HCT116 (cell line): ENCODE data around the gene ESPN. TPM values are rescaled to one million over a fixed set of nuclear protein-coding genes. Genes with fewer than 3 reads are reported as not detected.

Source experiments
- ATAC-seq: fragments of 200-7000 bp; cut with Tn5 transposase; 2 replicates; pipeline ENCODE4 v1.9.1; 2020; ENCODE audit warnings: mild to moderate bottlenecking, moderate library complexity
- BruUV-seq: library from RNA; stranded (reverse); fragments of 400-500 nt; replicated peaks from 2 replicates; lab custom pipeline; 2021; lab: Mats Ljungman, UMichigan
- CTCF ChIA-PET: fragments of 300-600 bp; sonication (Branson Sonifier 250); formaldehyde crosslinking; loops from one replicate; lab custom pipeline; 2021; ENCODE audit warnings: antibody characterized with exemption; lab: Charles Lee
- POLR2A ChIA-PET: fragments of 300-600, 350-600 bp; sonication (Branson Sonifier 250); formaldehyde crosslinking; loops from one replicate; lab custom pipeline; 2021; ENCODE audit warnings: antibody characterized with exemption; lab: Charles Lee
- RAD21 ChIA-PET, 2 experiments: fragments of 300-600 bp; sonication (Branson Sonifier 250); formaldehyde crosslinking; loops; one replicate each; lab custom pipeline; 2023; ENCODE audit warnings: low total read pairs in 2 of 2; ENCODE audit not compliant: uncharacterized antibody in 2 of 2, unreplicated experiment in 2 of 2, low non-redundant PET in 1 of 2; lab: Charles Lee
- DNase-seq: peaks from one replicate; pipeline ENCODE4 v3.0.0-alpha.2; 2010; ENCODE audit warnings: low read depth, low spot score
- H2AFZ ChIP-seq: fragments of 200-600 bp; shearing (Covaris generic), sonication (generic); 2 replicates; pipeline ENCODE4 v1.6.1; 2017; ENCODE audit warnings: low read depth, mixed run types, mixed read lengths, antibody characterized with exemption, low read length; ENCODE audit not compliant: poor library complexity, severe bottlenecking
- H3K27ac ChIP-seq: 2 replicates; pipeline ENCODE4 v1.5.1; 2012; ENCODE audit warnings: low read depth, low read length
- H3K27me3 ChIP-seq: fragments of 200-600 bp; sonication (generic); 2 replicates; pipeline ENCODE4 v1.6.1; 2016; ENCODE audit warnings: mixed run types, low read length, mixed read lengths; ENCODE audit not compliant: insufficient read depth
- H3K36me3 ChIP-seq, 2 experiments: fragments of 200-500 bp in 1 of 2; fragments of 200-600 bp in 1 of 2; sonication (Bioruptor generic) in 1 of 2; sonication (generic) in 1 of 2; 2 replicates each; pipeline versions ENCODE4 v1.5.1 to v1.6.1; 2014 to 2016; ENCODE audit warnings: low read length in 2 of 2, inconsistent platforms in 1 of 2, mixed read lengths in 1 of 2, mixed run types in 1 of 2; ENCODE audit not compliant: insufficient read depth in 2 of 2, control insufficient read depth in 1 of 2
- H3K4me1 ChIP-seq, 2 experiments: fragments of 200-600 bp in 1 of 2; sonication (generic) in 1 of 2; 2 replicates each; pipeline versions ENCODE4 v1.5.1 to v1.6.1; 2012 to 2017; ENCODE audit warnings: low read length in 2 of 2, inconsistent platforms in 1 of 2, mild to moderate bottlenecking in 1 of 2, mixed read lengths in 1 of 2, mixed run types in 1 of 2, moderate library complexity in 1 of 2; ENCODE audit not compliant: insufficient read depth in 2 of 2, control insufficient read depth in 1 of 2
- H3K4me2 ChIP-seq: fragments of 200-600 bp; sonication (generic); 2 replicates; pipeline ENCODE4 v1.6.1; 2017; ENCODE audit warnings: mixed run types, low read length, mixed read lengths
- H3K4me3 ChIP-seq, 2 experiments: fragments of 200-600 bp in 1 of 2; sonication (generic) in 1 of 2; replicated peaks in 1 of 2; 2 replicates each; pipeline ENCODE4 v1.5.1; 2011 to 2016; ENCODE audit warnings: low read length in 2 of 2, control low read depth in 1 of 2, low read depth in 1 of 2, mild to moderate bottlenecking in 1 of 2, mixed read lengths in 1 of 2, mixed run types in 1 of 2
- H3K79me2 ChIP-seq: fragments of 200-600 bp; sonication (generic); 2 replicates; pipeline ENCODE4 v1.6.1; 2017; ENCODE audit warnings: mild to moderate bottlenecking, mixed run types, low read length, moderate library complexity, mixed read lengths; ENCODE audit not compliant: insufficient read depth
- H3K9ac ChIP-seq: fragments of 200-600 bp; sonication (generic); 2 replicates; pipeline ENCODE4 v1.6.1; 2016; ENCODE audit warnings: low read length, mixed read lengths
- H3K9me2 ChIP-seq: fragments of 200-600 bp; sonication (generic), shearing (Covaris generic); 2 replicates; pipeline ENCODE4 v1.6.1; 2017; ENCODE audit warnings: mixed run types, mild to moderate bottlenecking, moderate library complexity; ENCODE audit not compliant: insufficient read depth
- H3K9me3 ChIP-seq, 2 experiments: fragments of 200-500 bp in 1 of 2; fragments of 200-600 bp in 1 of 2; sonication (Bioruptor generic) in 1 of 2; sonication (generic) in 1 of 2; 2 replicates each; pipeline ENCODE4 v1.6.1; 2014 to 2017; ENCODE audit warnings: low read length in 2 of 2, mixed read lengths in 2 of 2, inconsistent platforms in 1 of 2, low read depth in 1 of 2, mild to moderate bottlenecking in 1 of 2, mixed run types in 1 of 2, moderate library complexity in 1 of 2; ENCODE audit not compliant: control insufficient read depth in 1 of 2, insufficient read depth in 1 of 2
- H4K20me1 ChIP-seq: fragments of 200-600 bp; sonication (generic), shearing (Covaris generic); 2 replicates; pipeline ENCODE4 v1.6.1; 2017; ENCODE audit warnings: mixed run types, mild to moderate bottlenecking, moderate library complexity; ENCODE audit not compliant: insufficient read depth
- ATF3 ChIP-seq: IDR thresholded peaks from 2 replicates; pipeline ENCODE4 v1.6.1; 2012
- CBX3 ChIP-seq: IDR thresholded peaks from 2 replicates; pipeline ENCODE4 v1.6.1; 2012; ENCODE audit warnings: low read depth
- EZH2 ChIP-seq: fragments of 200-600 bp; sonication (generic); IDR thresholded peaks from 2 replicates; pipeline ENCODE4 v1.6.1; 2017; ENCODE audit warnings: antibody characterized with exemption, mixed run types
- EZH2phosphoT487 ChIP-seq: fragments of 200-600 bp; IDR thresholded peaks from 2 replicates; pipeline ENCODE4 v1.6.1; 2018; ENCODE audit warnings: antibody characterized with exemption, borderline replicate concordance
- FOSL1 ChIP-seq: IDR thresholded peaks from 2 replicates; pipeline ENCODE4 v1.6.1; 2012; ENCODE audit warnings: low read depth
- JUND ChIP-seq: IDR thresholded peaks from 2 replicates; pipeline ENCODE4 v1.6.1; 2012
- POLR2A ChIP-seq: IDR thresholded peaks from 2 replicates; pipeline ENCODE4 v1.7.0; 2011; ENCODE audit warnings: borderline replicate concordance; ENCODE audit not compliant: insufficient read depth, insufficient read length; ENCODE audit errors: extremely low read depth
- POLR2AphosphoS5 ChIP-seq: IDR thresholded peaks from 2 replicates; pipeline ENCODE4 v1.6.1; 2011; ENCODE audit warnings: mild to moderate bottlenecking, low read depth, low read length, moderate library complexity
- SIN3A ChIP-seq: IDR thresholded peaks from 2 replicates; pipeline ENCODE4 v1.6.1; 2012; ENCODE audit warnings: low read depth
- SP1 ChIP-seq: IDR thresholded peaks from 2 replicates; pipeline ENCODE4 v1.6.1; 2012; ENCODE audit warnings: low read depth
- ZBTB33 ChIP-seq: IDR thresholded peaks from 2 replicates; pipeline ENCODE4 v1.6.1; 2011; ENCODE audit warnings: mild to moderate bottlenecking, low read length, moderate library complexity; ENCODE audit not compliant: insufficient replicate concordance; ENCODE audit errors: extremely low read depth
- ZNF274 ChIP-seq: fragments of 200-500 bp; sonication (Bioruptor generic); IDR thresholded peaks from 2 replicates; pipeline ENCODE4 v1.6.1; 2014; ENCODE audit warnings: mild to moderate bottlenecking, low read depth, low read length, inconsistent platforms
- intact Hi-C: fragments of 100-400 bp; cut with micrococcal nuclease; formaldehyde crosslinking; loops from 2 replicates; pipeline ENCODE4 v1.10.0; 2022
- total RNA-seq: library from RNA; stranded (reverse); gene quantifications from one replicate; pipeline ENCODE4 v1.2.1, GENCODE V29; 2021; ENCODE audit not compliant: unreplicated experiment

Gene ESPN
- total RNA-seq, 1 experiment from 2014 or later, result 114 TPM

GRCh38 chr1:6461051-6461530 is 36.5 kb downstream of the ESPN start (continued):
- TF ChIP-seq ZBTB33 (no peak), CBX3 (no peak), SP1 (no peak), JUND (no peak), EZH2phosphoT487 (no peak), EZH2 (no peak), ZNF274 (no peak), ATF3 (no peak), FOSL1 (no peak)

GRCh38 chr1:6461538-6462411 is 37.2 kb downstream of the ESPN start:
- ChIA-PET CTCF (interaction anchor here (0.7 kb wide), 1 partner anchor 10 kb away, joined by 3 read pairs; no protein-coding TSS in a partner anchor), POLR2A (interaction anchor here (1.0 to 1.6 kb wide), 2 partner anchors 13 to 42 kb away, joined by 3 to 4 read pairs; partner anchors contain the start of gene HES2), RAD21 (no interaction called here)
- Histone ChIP-seq H3K4me3 (no peak overlapping the region), H4K20me1 (no peaks in the 10 kb centered on the region), H3K36me3 (peaks cover 3 to 11% of the 10 kb centered on the region in 2 experiments; a peak in 1 of 4 replicates), H3K9me3 (no peaks in the 10 kb centered on the region), H2AFZ (no peak overlapping the region), H3K4me1 (peaks cover 3 to 10% of the 10 kb centered on the region in 2 experiments; a peak in 3 of 4 replicates), H3K9me2 (no peaks in the 10 kb centered on the region)
- intact Hi-C loops, result no loop called here
- BruUV-seq, result no TSS peak
- TF ChIP-seq FOSL1 (no peak), SIN3A (0 out of 2 replicates have a peak, but pooled peaks have one; percentile 32), JUND (0 out of 2 replicates have a peak, but pooled peaks have one; percentile 7), POLR2A (no peak), POLR2AphosphoS5 (peak; percentile 41)
- TF ChIP-seq, all 23 proteins: peak for 3
- no peak for ATAC-seq
- DNase-seq, result no peak
- Histone ChIP-seq H3K79me2 (no peaks in the 10 kb centered on the region), H3K4me2 (no peak overlapping the region), H3K9ac (no peak overlapping the region), H3K27me3 (no peaks in the 10 kb centered on the region), H3K27ac (no peak overlapping the region)
